ENCODE results near the gene FBXL15. TPM values are rescaled to one million over a fixed set of nuclear protein-coding genes. Genes with fewer than 3 reads are reported as not detected.
A peak's percentile ranks its signal among the peaks of the same experiment; 100 is the strongest.
"Not testable (repeated sequence)": the region's sequence is repeated elsewhere in the genome, so short reads cannot be mapped to it uniquely, and the experiment has no call there.

The FBXL15 gene
- total and polyA plus RNA-seq, 11 donors: 6.6 to 20.0 (median 10.2) TPM

DNA sequence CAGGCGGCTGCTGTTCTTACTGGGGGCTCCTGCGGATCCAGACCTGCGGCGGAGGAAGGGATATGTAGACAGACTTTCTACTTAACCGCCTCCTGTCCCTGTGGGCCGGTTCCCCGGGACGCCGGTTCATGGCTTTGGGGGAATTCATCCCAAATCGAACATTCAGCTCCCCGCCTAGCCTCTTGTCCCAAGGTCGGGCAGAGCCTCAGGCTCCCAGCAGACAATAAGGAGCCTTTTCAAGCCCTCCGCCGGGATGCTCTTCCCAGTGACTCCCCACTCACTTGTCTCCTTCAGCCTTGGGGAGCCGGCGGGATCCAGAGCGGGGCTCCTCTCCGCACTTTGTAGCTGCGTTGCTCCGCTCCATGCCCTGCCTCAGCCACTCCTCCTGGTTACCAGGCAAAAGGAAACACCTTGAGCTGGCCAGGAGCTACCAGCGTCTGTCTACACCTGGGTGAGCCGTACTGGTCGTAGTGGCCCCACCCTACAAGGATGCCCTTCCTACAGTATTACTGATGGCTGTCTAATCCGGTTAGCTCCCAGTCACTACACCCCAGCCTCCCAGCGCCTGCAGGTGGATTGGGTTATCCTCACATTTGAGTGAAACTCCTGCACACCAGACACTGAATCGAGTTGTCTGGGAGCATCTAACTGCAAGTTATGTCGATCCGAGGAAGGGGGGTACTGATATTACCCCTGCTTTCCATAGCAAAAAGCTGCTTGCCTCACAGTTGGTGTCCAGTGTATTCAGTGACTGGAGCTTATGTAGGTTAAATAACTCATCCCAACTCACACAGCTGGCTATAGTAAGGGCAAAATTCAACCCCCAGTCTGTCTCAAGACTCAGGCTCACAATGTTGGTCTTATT, 30.7 kb downstream of the FBXL15 start, which contains the start of gene C10orf95:
C10orf95 (minus strand) TSS at position 439 of the 865 bp plus-strand sequence. CDS start 450 bp downstream, outside the sequence.
- no peak for DNase-seq
- Histone ChIP-seq H3K27me3 (no peaks in the 10 kb centered on the region), H3K9me3 (no peaks in the 10 kb centered on the region), H3K36me3 (peaks cover 0 to 11% (median 0%) of the 10 kb centered on the region in 9 donors), H3K27ac (peak within 1 kb of the TSS; percentile 61 to 91 (median 84)), H3K4me3 (peak within 1 kb of the TSS; percentile 56 to 92 (median 84)), H3K4me1 (peaks cover 0 to 48% (median 18%) of the 10 kb centered on the region in 12 donors)
- no peak for ATAC-seq
- intact Hi-C loops (cut with DNase I): no loop called here
- WGBS, 4 donors: 39 to 42% (median 41%) methylated on average over 16 to 28 of the region's 28 CpGs
- TF ChIP-seq CTCF (IDR thresholded peaks at IDR 0.05) (no peak), POLR2A (IDR thresholded peaks at IDR 0.05) (no peak)

GRCh38 chr10:102452672-102453340, 32.2 kb downstream of the FBXL15 start:
- ATAC-seq (peak in 3 of 4 donors; percentile 30 to 41 (median 38)), DNase-seq (peak in 2 of 5 donors; percentile 46 to 62)
- H3K4me3 ChIP-seq: peak overlapping the region in 1 of 12 donors; percentile 17
- no peaks in the 10 kb centered on the region for H3K27me3 ChIP-seq
- intact Hi-C loops (cut with DNase I): no loop called here
- H3K9me3 ChIP-seq: no peaks in the 10 kb centered on the region
- peaks cover 0 to 51% (median 18%) of the 10 kb centered on the region in 12 donors for H3K4me1 ChIP-seq
- TF ChIP-seq POLR2A (IDR thresholded peaks at IDR 0.05) (peak in 1 of 2 donors; percentile 9), CTCF (IDR thresholded peaks at IDR 0.05) (no peak)
- H3K27ac ChIP-seq: peak overlapping the region in 5 of 12 donors; percentile 5 to 91 (median 28)
- WGBS, 4 donors: 53 to 68% (median 58%) methylated on average over 3 of the region's 3 CpGs
- H3K36me3 ChIP-seq: peaks cover 0 to 11% (median 0%) of the 10 kb centered on the region in 9 donors

GRCh38 chr10:102453502-102453901, 32.9 kb downstream of the FBXL15 start:
- 75 to 91% (median 86%) methylated on average over 5 of the region's 5 CpGs for WGBS, 4 donors
- no peak for TF ChIP-seq CTCF (IDR thresholded peaks at IDR 0.05)
- no peak for TF ChIP-seq POLR2A (IDR thresholded peaks at IDR 0.05)
- DNase-seq (no peak), ATAC-seq (no peak)
- Histone ChIP-seq H3K4me1 (peaks cover 0 to 51% (median 18%) of the 10 kb centered on the region in 12 donors), H3K9me3 (no peaks in the 10 kb centered on the region), H3K27ac (peak overlapping the region in 3 of 12 donors; percentile 0 to 91 (median 57)), H3K36me3 (peaks cover 0 to 11% (median 0%) of the 10 kb centered on the region in 9 donors), H3K4me3 (no peak overlapping the region), H3K27me3 (no peaks in the 10 kb centered on the region)
- intact Hi-C loops (cut with DNase I): no loop called here

GRCh38 chr10:102454662-102455487, 34.2 kb downstream of the FBXL15 start:
- H3K27ac ChIP-seq: peak overlapping the region in 1 of 12 donors; percentile 91
- peaks cover 0 to 43% (median 13%) of the 10 kb centered on the region in 12 donors for H3K4me1 ChIP-seq
- H3K9me3 ChIP-seq; intact Hi-C loops (cut with DNase I); H3K27me3 ChIP-seq; ATAC-seq; H3K4me3 ChIP-seq; DNase-seq: not testable (repeated sequence)
- H3K36me3 ChIP-seq: peaks cover 0 to 11% (median 0%) of the 10 kb centered on the region in 9 donors
- WGBS, 4 donors: 74 to 84% (median 78%) methylated on average over 13 of the region's 13 CpGs

All from heart left ventricle (tissue), 16 donors.